ENCODE measurements around the gene NRDE2.

Gene NRDE2

GRCh38 chr14:90318016-90318415, 13.7 kb downstream of the NRDE2 start:
- H3K79me2 ChIP-seq (ENCODE audit: low read length), result peaks cover 10% of the 10 kb centered on the region
- no peak overlapping the region for H3K4me2 ChIP-seq (ENCODE audit: low read depth, low read length)
- DNase-seq, result no peak
- H3F3A ChIP-seq (ENCODE audit: insufficient read depth, low read length), result no peaks in the 10 kb centered on the region
- H3K9ac ChIP-seq (ENCODE audit: low read length), result no peak overlapping the region
- no peak overlapping the region for H2AFZ ChIP-seq (ENCODE audit: low read length)
- H3K36me3 ChIP-seq (replicated peaks; ENCODE audit: insufficient read depth, low read length), result no peaks in the 10 kb centered on the region
- H3K9me3 ChIP-seq (replicated peaks; ENCODE audit: insufficient read depth, low read length), result no peaks in the 10 kb centered on the region
- H3K27ac ChIP-seq (ENCODE audit: low read length), result no peak overlapping the region
- no peaks in the 10 kb centered on the region for H4K20me1 ChIP-seq (ENCODE audit: insufficient read depth, low read length)
- no peak for TF ChIP-seq CTCF (IDR thresholded peaks at IDR 0.05; ENCODE audit: low read length)
- TF ChIP-seq EZH2phosphoT487 (IDR thresholded peaks at IDR 0.05; ENCODE audit: low read length), result no peak
- TF ChIP-seq EZH2 (optimal IDR thresholded peaks at IDR 0.05; ENCODE audit: low read depth, low read length), result no peak
- no peaks in the 10 kb centered on the region for H3K9me2 ChIP-seq (replicated peaks; ENCODE audit: insufficient read depth, low read length)
- H3K27me3 ChIP-seq (replicated peaks; ENCODE audit: insufficient read depth, low read length), result no peaks in the 10 kb centered on the region
- no peaks in the 10 kb centered on the region for H3K4me1 ChIP-seq (ENCODE audit: low read length)
- no peak overlapping the region for H3K4me3 ChIP-seq (ENCODE audit: low read length)

GRCh38 chr14:90317286-90317685, 14.5 kb downstream of the NRDE2 start:
- Histone ChIP-seq H3K4me1 (ENCODE audit: low read length) (no peaks in the 10 kb centered on the region), H3K27me3 (replicated peaks; ENCODE audit: insufficient read depth, low read length) (no peaks in the 10 kb centered on the region), H3K36me3 (replicated peaks; ENCODE audit: insufficient read depth, low read length) (no peaks in the 10 kb centered on the region), H3K9me2 (replicated peaks; ENCODE audit: insufficient read depth, low read length) (no peaks in the 10 kb centered on the region), H2AFZ (ENCODE audit: low read length) (no peak overlapping the region), H3K9ac (ENCODE audit: low read length) (no peak overlapping the region), H3K4me3 (ENCODE audit: low read length) (no peak overlapping the region), H4K20me1 (ENCODE audit: insufficient read depth, low read length) (no peaks in the 10 kb centered on the region), H3F3A (ENCODE audit: insufficient read depth, low read length) (no peaks in the 10 kb centered on the region), H3K79me2 (ENCODE audit: low read length) (peaks cover 9% of the 10 kb centered on the region), H3K27ac (ENCODE audit: low read length) (no peak overlapping the region), H3K4me2 (ENCODE audit: low read depth, low read length) (no peak overlapping the region), H3K9me3 (replicated peaks; ENCODE audit: insufficient read depth, low read length) (no peaks in the 10 kb centered on the region)
- TF ChIP-seq CTCF (IDR thresholded peaks at IDR 0.05; ENCODE audit: low read length) (no peak), EZH2 (optimal IDR thresholded peaks at IDR 0.05; ENCODE audit: low read depth, low read length) (no peak), EZH2phosphoT487 (IDR thresholded peaks at IDR 0.05; ENCODE audit: low read length) (no peak)
- DNase-seq, result no peak

GRCh38 chr14:90308561-90308960, 23.2 kb downstream of the NRDE2 start:
- Histone ChIP-seq H3K9me2 (replicated peaks; ENCODE audit: insufficient read depth, low read length) (no peaks in the 10 kb centered on the region), H3K4me3 (ENCODE audit: low read length) (no peak overlapping the region), H3K4me2 (ENCODE audit: low read depth, low read length) (no peak overlapping the region), H3K27ac (ENCODE audit: low read length) (no peak overlapping the region), H4K20me1 (ENCODE audit: insufficient read depth, low read length) (no peaks in the 10 kb centered on the region), H3K9me3 (replicated peaks; ENCODE audit: insufficient read depth, low read length) (no peaks in the 10 kb centered on the region), H3K36me3 (replicated peaks; ENCODE audit: insufficient read depth, low read length) (no peaks in the 10 kb centered on the region), H3K4me1 (ENCODE audit: low read length) (no peaks in the 10 kb centered on the region), H3K79me2 (ENCODE audit: low read length) (no peaks in the 10 kb centered on the region), H3K27me3 (replicated peaks; ENCODE audit: insufficient read depth, low read length) (no peaks in the 10 kb centered on the region), H3K9ac (ENCODE audit: low read length) (no peak overlapping the region), H3F3A (ENCODE audit: insufficient read depth, low read length) (no peaks in the 10 kb centered on the region), H2AFZ (ENCODE audit: low read length) (no peak overlapping the region)
- no peak for DNase-seq
- no peak for TF ChIP-seq EZH2 (optimal IDR thresholded peaks at IDR 0.05; ENCODE audit: low read depth, low read length)
- TF ChIP-seq EZH2phosphoT487 (IDR thresholded peaks at IDR 0.05; ENCODE audit: low read length), result no peak
- no peak for TF ChIP-seq CTCF (IDR thresholded peaks at IDR 0.05; ENCODE audit: low read length)

Data from MM.1S (cell line).